Tibial artery (tissue), 4 donors: Measurements from ENCODE around the gene ARHGAP45.

Experiments
- DNase-seq, 2 donors: peaks; one replicate each; pipeline ENCODE4 v3.0.0-alpha.2; 2019
- H3K27ac ChIP-seq, 2 donors: fragments of 200-600 bp; sonication (generic) in 1 of 2; 1 replicate in 1 of 2; 2 replicates in 1 of 2; pipeline ENCODE4 v1.5.1; 2018 to 2019; ENCODE audit warnings: mild to moderate bottlenecking in 1 of 2
- H3K27me3 ChIP-seq, 2 donors: fragments of 200-600 bp; sonication (generic) in 1 of 2; one replicate each; pipeline versions ENCODE4 v1.5.1 to v1.6.0; 2016 to 2019
- H3K36me3 ChIP-seq, 3 donors: fragments of 200-600 bp; sonication (generic) in 2 of 3; one replicate each; pipeline ENCODE4 v1.5.1; 2016 to 2019; ENCODE audit warnings: mild to moderate bottlenecking in 2 of 3
- H3K4me1 ChIP-seq, 4 donors: fragments of 200-600 bp; sonication (generic) in 2 of 4; 1 replicate in 3 of 4; 2 replicates in 1 of 4; pipeline ENCODE4 v1.5.1; 2016 to 2019
- H3K4me3 ChIP-seq, 2 donors: fragments of 200-600 bp; sonication (generic) in 1 of 2; 1 replicate in 1 of 2; 2 replicates in 1 of 2; pipeline ENCODE4 v1.5.1; 2018 to 2019; ENCODE audit warnings: mild to moderate bottlenecking in 2 of 2
- H3K9me3 ChIP-seq, 3 donors: fragments of 200-600 bp; sonication (generic) in 1 of 3; one replicate each; pipeline ENCODE4 v1.5.1; 2016 to 2019
- CTCF ChIP-seq, 2 experiments: fragments of 200-600 bp in 1 of 2; fragments of 450-650 bp in 1 of 2; IDR thresholded peaks; one replicate each; pipeline ENCODE4 v1.5.1; 2017 to 2019; ENCODE audit warnings: antibody characterized with exemption in 2 of 2, mild to moderate bottlenecking in 1 of 2, moderate library complexity in 1 of 2
- intact Hi-C: fragments of 100-400 bp; cut with DNase I; formaldehyde crosslinking; loops from one replicate; pipeline ENCODE4 v1.15.0; 2023; ENCODE audit warnings: low total_unique reads

ARHGAP45 gene

GRCh38 chr19:1093811-1094553 lies 27.0 kb downstream of the ARHGAP45 start:
- no peak for DNase-seq
- TF ChIP-seq CTCF (IDR thresholded peaks at IDR 0.05): no peak
- no peaks in the 10 kb centered on the region for H3K9me3 ChIP-seq
- H3K27ac ChIP-seq: peak overlapping the region in 1 of 2 donors; percentile 78
- H3K4me1 ChIP-seq: peaks cover 0 to 42% (median 32%) of the 10 kb centered on the region in 4 donors
- no peaks in the 10 kb centered on the region for H3K27me3 ChIP-seq
- intact Hi-C loops: loop anchor here (5.0 kb wide), 1 partner anchor 52 kb away; the partner anchor contains the start of gene ABCA7
- peaks cover 32 to 47% (median 34%) of the 10 kb centered on the region in 3 donors for H3K36me3 ChIP-seq
- peak overlapping the region; percentile 78 to 83 for H3K4me3 ChIP-seq

GRCh38 chr19:1094655-1094977 lies 27.6 kb downstream of the ARHGAP45 start:
- Histone ChIP-seq H3K4me3 (peak overlapping the region; percentile 78 to 83), H3K27me3 (no peaks in the 10 kb centered on the region), H3K36me3 (peaks cover 25 to 41% (median 28%) of the 10 kb centered on the region in 3 donors), H3K27ac (peak overlapping the region; percentile 78 to 79), H3K9me3 (peaks cover 0 to 1% (median 0%) of the 10 kb centered on the region in 3 donors), H3K4me1 (peaks cover 0 to 48% (median 38%) of the 10 kb centered on the region in 4 donors)
- intact Hi-C loops: loop anchor here (5.0 kb wide), 1 partner anchor 52 kb away; the partner anchor contains the start of gene ABCA7
- TF ChIP-seq CTCF (IDR thresholded peaks at IDR 0.05): no peak
- DNase-seq: no peak

GRCh38 chr19:1094978-1095701 lies 28.2 kb downstream of the ARHGAP45 start, which contains the start of gene POLR2E:
Gene POLR2E, minus strand, starts transcription at chr19:1095375. Its CDS starts 60 bp downstream, at chr19:1095315.
- no peak for TF ChIP-seq CTCF (IDR thresholded peaks at IDR 0.05)
- Histone ChIP-seq H3K4me3 (peak within 1 kb of the TSS; percentile 78 to 83), H3K27me3 (no peaks in the 10 kb centered on the region), H3K27ac (peak within 1 kb of the TSS; percentile 78 to 79), H3K9me3 (peaks cover 0 to 6% (median 0%) of the 10 kb centered on the region in 3 donors), H3K36me3 (peaks cover 20 to 36% (median 27%) of the 10 kb centered on the region in 3 donors), H3K4me1 (peaks cover 0 to 51% (median 42%) of the 10 kb centered on the region in 4 donors)
- intact Hi-C loops: loop anchor here (5.0 kb wide), 1 partner anchor 53 kb away; the partner anchor contains the start of gene ABCA7
- peak; percentile 99 for DNase-seq

GRCh38 chr19:1097810-1098176 lies 30.8 kb downstream of the ARHGAP45 start:
- peak overlapping the region in 1 of 2 donors; percentile 100 for H3K27ac ChIP-seq
- no peak for DNase-seq
- peaks cover 0 to 7% (median 0%) of the 10 kb centered on the region in 3 donors for H3K9me3 ChIP-seq
- H3K27me3 ChIP-seq: no peaks in the 10 kb centered on the region
- H3K36me3 ChIP-seq: peaks cover 0 to 10% (median 10%) of the 10 kb centered on the region in 3 donors
- TF ChIP-seq CTCF (IDR thresholded peaks at IDR 0.05): no peak
- intact Hi-C loops: no loop called here
- H3K4me1 ChIP-seq: peaks cover 0 to 72% (median 64%) of the 10 kb centered on the region in 4 donors
- no peak overlapping the region for H3K4me3 ChIP-seq

GRCh38 chr19:1098177-1099051 lies 31.4 kb downstream of the ARHGAP45 start:
- H3K36me3 ChIP-seq: peaks cover 0 to 4% (median 3%) of the 10 kb centered on the region in 3 donors
- no peak for DNase-seq
- TF ChIP-seq CTCF (IDR thresholded peaks at IDR 0.05): no peak
- H3K27me3 ChIP-seq: no peaks in the 10 kb centered on the region
- peak overlapping the region; percentile 99 to 100 for H3K27ac ChIP-seq
- no peak overlapping the region for H3K4me3 ChIP-seq
- peaks cover 0 to 7% (median 0%) of the 10 kb centered on the region in 3 donors for H3K9me3 ChIP-seq
- intact Hi-C loops: no loop called here
- H3K4me1 ChIP-seq: peaks cover 0 to 73% (median 66%) of the 10 kb centered on the region in 4 donors
